CD4-positive, CD25-positive, alpha-beta regulatory T cell (primary cell): Measurements from ENCODE around the gene DTX2. TPM values are rescaled to one million over a fixed set of nuclear protein-coding genes. Genes with fewer than 3 reads are reported as not detected.
"Not testable (repeated sequence)": the region's sequence is repeated elsewhere in the genome, so short reads cannot be mapped to it uniquely, and the experiment has no call there.

Experiments used
- ATAC-seq, 2 donors: fragments of 150-1000 bp; cut with Tn5 transposase; one replicate each; pipeline ENCODE4 v1.10.0; 2021; ENCODE audit warnings: low read depth in 2 of 2, moderate number of reproducible peaks in 2 of 2, moderate library complexity in 1 of 2
- DNase-seq, 3 donors: peaks; one replicate each; pipeline versions ENCODE4 v3.0.0 to v3.0.0-alpha.2; 2012 to 2022; ENCODE audit warnings: mixed read lengths in 1 of 3
- H3K27ac ChIP-seq: one replicate; pipeline ENCODE4 v1.7.0; 2013; ENCODE audit warnings: mild to moderate bottlenecking, low read length; ENCODE audit not compliant: insufficient read depth, poor library complexity, severe bottlenecking
- H3K27me3 ChIP-seq: one replicate; pipeline ENCODE4 v1.7.0; 2013; ENCODE audit warnings: low read length; ENCODE audit not compliant: control insufficient read depth, insufficient read depth
- H3K36me3 ChIP-seq: one replicate; pipeline ENCODE4 v1.7.0; 2013; ENCODE audit warnings: mild to moderate bottlenecking, low read length, moderate library complexity; ENCODE audit not compliant: control insufficient read depth, insufficient read depth
- H3K4me1 ChIP-seq: 2 replicates; pipeline ENCODE4 v1.7.0; 2013; ENCODE audit warnings: mild to moderate bottlenecking, low read length; ENCODE audit not compliant: insufficient read depth, control insufficient read depth, poor library complexity, severe bottlenecking
- H3K4me3 ChIP-seq: one replicate; pipeline ENCODE4 v1.7.0; 2013; ENCODE audit warnings: low read depth, mild to moderate bottlenecking, low read length, moderate library complexity
- H3K9me3 ChIP-seq, 2 experiments: 1 replicate in 1 of 2; 2 replicates in 1 of 2; pipeline ENCODE4 v1.7.0; 2013; ENCODE audit warnings: low read length in 2 of 2, mild to moderate bottlenecking in 1 of 2, moderate library complexity in 1 of 2; ENCODE audit not compliant: control insufficient read depth in 2 of 2
- H3K27ac Mint-ChIP-seq, 3 donors: one replicate each; pipeline ENCODE4 v1.8.0; 2020 to 2022; ENCODE audit warnings: mild to moderate bottlenecking in 3 of 3, mixed read lengths in 3 of 3, moderate library complexity in 2 of 3
- H3K27me3 Mint-ChIP-seq: one replicate; pipeline ENCODE4 v1.8.0; 2022; ENCODE audit warnings: mild to moderate bottlenecking, mixed read lengths
- H3K36me3 Mint-ChIP-seq: one replicate; pipeline ENCODE4 v1.8.0; 2020; ENCODE audit warnings: mixed read lengths
- H3K4me1 Mint-ChIP-seq, 4 donors: one replicate each; pipeline ENCODE4 v1.8.0; 2020 to 2022; ENCODE audit warnings: mixed read lengths in 4 of 4, mild to moderate bottlenecking in 1 of 4
- H3K4me3 Mint-ChIP-seq, 4 donors: one replicate each; pipeline ENCODE4 v1.8.0; 2020 to 2022; ENCODE audit warnings: mild to moderate bottlenecking in 4 of 4, mixed read lengths in 4 of 4, moderate library complexity in 3 of 4
- H3K9me3 Mint-ChIP-seq, 7 donors: one replicate each; pipeline ENCODE4 v1.8.0; 2020 to 2022; ENCODE audit warnings: mixed read lengths in 7 of 7, mild to moderate bottlenecking in 3 of 7, moderate library complexity in 2 of 7
- polyA plus RNA-seq, 4 donors: library from polyadenylated mRNA; unstranded; fragments of 300-500 nt; fragmentation: Illumina TruSeq; gene quantifications; one replicate each; pipeline ENCODE4 v1.2.3, GENCODE V29; 2021
- total RNA-seq: library from RNA; stranded (reverse); gene quantifications from one replicate; pipeline ENCODE4 v1.2.3, GENCODE V29; 2022

DTX2 gene
- total and polyA plus RNA-seq, 5 donors from 2014 or later, result 10.7 to 36.0 (median 15.9) TPM

DNA sequence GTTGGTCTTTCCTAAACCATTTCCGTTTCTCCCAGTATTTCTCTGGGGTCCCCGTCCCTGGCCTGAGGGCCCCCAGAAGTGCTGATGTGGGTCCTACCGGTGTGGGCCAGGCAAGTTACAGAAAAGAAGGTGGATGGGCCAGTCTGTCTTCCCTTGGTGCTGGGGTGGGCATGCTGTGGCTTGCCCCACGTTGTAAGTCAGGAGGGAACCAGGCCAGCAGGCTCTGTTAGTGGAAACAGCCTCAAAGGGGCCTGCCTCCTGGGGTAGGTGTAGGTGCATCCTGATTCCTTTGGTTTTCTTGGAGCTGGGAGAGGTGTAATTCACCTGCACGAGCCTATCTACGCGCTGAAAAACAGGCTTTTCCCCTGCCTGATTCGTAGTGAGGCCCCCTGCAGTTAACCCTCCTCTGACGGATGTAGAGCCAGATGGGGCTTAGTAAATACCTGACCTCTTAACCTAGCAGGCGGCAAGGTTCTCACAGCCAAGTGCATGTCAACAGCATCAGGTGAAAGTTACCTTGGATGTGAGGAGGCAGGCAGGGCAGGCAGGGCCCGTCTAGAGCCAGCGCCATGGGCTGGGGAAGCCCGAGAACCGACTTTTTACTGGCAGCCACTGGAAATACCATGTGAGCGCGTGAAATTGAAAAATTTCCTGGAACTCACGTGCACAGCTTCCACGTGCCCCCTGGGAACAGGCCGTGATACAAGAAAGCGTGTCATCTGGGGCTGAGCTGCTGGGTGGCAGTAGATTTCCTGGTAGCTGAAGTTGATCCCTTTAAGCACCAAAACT is 24.5 kb downstream of the DTX2 start:
- not testable (repeated sequence) for H3K4me1 Mint-ChIP-seq, H3K4me3 Mint-ChIP-seq, H3K36me3 ChIP-seq, H3K27me3 Mint-ChIP-seq, DNase-seq, H3K27me3 ChIP-seq, H3K4me3 ChIP-seq, H3K9me3 Mint-ChIP-seq, H3K9me3 ChIP-seq, H3K4me1 ChIP-seq, H3K36me3 Mint-ChIP-seq
- H3K27ac Mint-ChIP-seq, result peak overlapping the region in 1 of 3 donors; percentile 88
- peak in 1 of 2 donors; percentile 17 for ATAC-seq
- H3K27ac ChIP-seq, result peak overlapping the region; percentile 23

DNA sequence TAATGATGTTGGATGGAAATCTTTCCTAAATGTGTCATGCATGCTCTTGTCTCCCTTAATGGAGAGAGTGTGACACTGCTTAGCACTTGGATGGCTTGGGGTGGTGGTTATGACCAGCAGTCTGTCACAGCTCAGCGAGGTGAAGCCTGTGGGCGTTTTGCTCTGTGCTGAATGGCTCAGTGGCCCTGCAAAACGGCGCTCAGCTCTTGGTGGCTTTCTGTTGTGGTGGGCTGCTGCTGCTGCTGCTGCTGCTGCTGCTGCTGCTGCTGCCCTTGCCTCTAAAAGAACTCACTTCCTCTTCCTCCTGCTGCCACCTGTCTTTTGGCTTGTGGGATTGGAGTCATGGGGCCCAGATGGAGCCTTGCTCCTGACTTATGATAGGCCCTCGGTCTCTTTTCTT is 25.1 kb downstream of the DTX2 start:
- ATAC-seq (peak; percentile 91 to 95), DNase-seq (peak in 1 of 3 donors; percentile 32)
- not testable (repeated sequence) for H3K9me3 ChIP-seq, H3K36me3 Mint-ChIP-seq, H3K9me3 Mint-ChIP-seq, H3K27me3 ChIP-seq, H3K4me1 Mint-ChIP-seq, H3K27me3 Mint-ChIP-seq, H3K4me1 ChIP-seq, H3K36me3 ChIP-seq, H3K27ac ChIP-seq, H3K4me3 ChIP-seq
- peak overlapping the region in 2 of 4 donors; percentile 75 to 81 for H3K4me3 Mint-ChIP-seq
- H3K27ac Mint-ChIP-seq, result peak overlapping the region; percentile 88 to 95 (median 93)

DNA sequence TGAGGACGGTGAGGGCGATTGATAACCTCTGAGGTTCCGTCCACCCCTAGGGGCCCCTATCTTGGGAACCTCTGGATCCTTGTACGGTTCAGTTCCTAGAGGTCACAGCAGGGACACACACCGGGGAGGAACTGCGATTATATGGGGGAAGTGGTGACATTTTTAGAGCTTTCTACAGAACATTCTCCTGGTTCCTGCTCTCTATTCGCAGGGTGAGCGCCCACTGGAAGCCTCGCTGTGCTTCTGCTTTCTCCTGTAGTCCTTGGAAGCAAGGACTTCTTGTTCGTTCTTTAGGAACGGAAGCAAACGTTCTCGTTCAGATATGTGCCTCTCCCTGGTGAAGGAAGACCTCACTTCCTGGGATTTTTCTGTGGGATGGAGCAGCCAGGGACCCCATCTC is 26.5 kb downstream of the DTX2 start:
- H3K27me3 ChIP-seq, H3K27ac ChIP-seq, H3K27me3 Mint-ChIP-seq, H3K27ac Mint-ChIP-seq, H3K36me3 Mint-ChIP-seq, H3K4me3 Mint-ChIP-seq, H3K4me1 ChIP-seq, H3K36me3 ChIP-seq, H3K9me3 ChIP-seq, DNase-seq, H3K4me3 ChIP-seq, H3K4me1 Mint-ChIP-seq, H3K9me3 Mint-ChIP-seq, ATAC-seq: not testable (repeated sequence)

DNA sequence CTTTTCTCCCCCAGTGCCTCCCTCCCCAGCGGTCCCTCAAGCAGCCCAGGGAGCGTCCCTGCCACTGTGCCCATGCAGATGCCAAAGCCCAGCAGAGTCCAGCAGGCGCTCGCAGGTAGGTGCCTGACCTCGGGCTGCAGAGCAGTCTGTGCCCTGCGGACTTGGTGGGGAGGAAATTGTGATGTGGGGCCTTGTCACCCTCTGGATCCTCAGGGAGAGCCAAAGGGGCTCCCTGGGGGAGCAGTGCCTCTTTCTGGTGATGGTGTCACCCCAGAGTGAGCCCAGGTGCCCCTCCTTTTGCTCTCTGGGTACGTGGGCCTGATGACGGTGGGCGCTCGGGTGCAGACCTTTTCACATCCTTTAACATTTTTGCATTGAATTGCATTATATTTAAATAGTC is 30.6 kb downstream of the DTX2 start:
- not testable (repeated sequence) for H3K27me3 ChIP-seq

DNA sequence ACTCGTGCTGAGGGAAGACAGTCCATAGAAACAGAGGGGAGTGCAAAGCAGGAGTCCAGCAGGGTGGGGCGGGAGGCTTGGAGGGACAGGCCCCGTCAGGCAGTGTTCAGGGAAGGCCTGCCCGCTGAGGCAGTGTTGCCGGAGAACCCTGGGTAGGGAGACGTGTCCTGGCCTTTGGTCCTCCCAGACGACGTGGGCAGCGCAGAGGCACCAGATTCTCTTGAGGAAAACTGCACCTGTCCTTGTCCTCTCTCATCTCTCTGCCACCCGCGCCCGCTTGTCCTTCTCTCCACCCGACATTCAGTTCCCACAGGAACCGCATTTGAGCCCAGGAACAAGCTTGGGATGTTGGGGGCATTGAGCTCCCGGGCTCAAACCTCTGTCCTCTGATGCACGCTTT is 34.2 kb downstream of the DTX2 start:
- DNase-seq, H3K27me3 ChIP-seq, H3K27ac ChIP-seq, H3K4me3 ChIP-seq, H3K36me3 Mint-ChIP-seq, H3K4me1 Mint-ChIP-seq, ATAC-seq, H3K4me3 Mint-ChIP-seq, H3K36me3 ChIP-seq, H3K4me1 ChIP-seq, H3K9me3 Mint-ChIP-seq, H3K27me3 Mint-ChIP-seq, H3K9me3 ChIP-seq, H3K27ac Mint-ChIP-seq: not testable (repeated sequence)

More for the DNA sequence above, 30.6 kb downstream of the DTX2 start:
- H3K9me3 ChIP-seq, H3K9me3 Mint-ChIP-seq, H3K27ac ChIP-seq, H3K27ac Mint-ChIP-seq, DNase-seq, H3K4me3 ChIP-seq, H3K36me3 ChIP-seq, ATAC-seq, H3K4me3 Mint-ChIP-seq, H3K4me1 Mint-ChIP-seq, H3K4me1 ChIP-seq, H3K36me3 Mint-ChIP-seq, H3K27me3 Mint-ChIP-seq: not testable (repeated sequence)

DNA sequence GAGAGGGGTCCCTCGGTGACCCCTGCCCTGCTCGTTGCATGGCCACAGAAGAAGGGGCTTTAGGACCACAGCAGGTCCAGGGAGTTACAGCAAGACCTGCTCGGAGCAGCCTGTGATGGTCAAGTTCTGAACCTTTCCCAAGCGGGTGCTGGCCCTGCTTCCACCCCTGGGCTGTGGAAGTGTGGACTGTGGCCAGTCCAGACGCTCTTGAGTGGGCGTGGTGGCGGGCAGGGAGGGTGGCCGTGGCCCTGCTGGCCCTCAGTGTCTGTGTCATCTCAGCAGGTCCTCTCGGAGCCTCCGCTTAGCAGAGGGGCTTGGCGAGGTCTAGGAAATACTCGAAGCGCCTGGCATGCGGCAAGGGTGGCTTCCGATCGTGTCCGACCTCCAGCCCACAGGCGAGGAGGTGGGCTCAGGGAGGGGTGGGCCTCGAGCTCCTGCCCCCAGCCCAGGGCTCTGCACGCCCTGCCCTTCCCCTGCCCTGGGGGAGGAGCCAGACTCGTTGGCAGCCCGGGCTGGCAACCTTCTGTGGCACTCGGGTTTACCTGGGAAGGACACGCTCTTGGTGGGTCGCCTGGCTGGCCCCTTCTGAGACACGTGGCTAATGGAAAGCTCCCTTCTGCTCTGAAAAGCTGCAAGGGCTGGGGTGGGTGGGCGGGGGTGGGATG is 36.5 kb downstream of the DTX2 start:
- not testable (repeated sequence) for H3K9me3 Mint-ChIP-seq, ATAC-seq, H3K27ac Mint-ChIP-seq, H3K4me1 Mint-ChIP-seq, H3K4me3 Mint-ChIP-seq, H3K36me3 ChIP-seq, DNase-seq, H3K36me3 Mint-ChIP-seq, H3K4me3 ChIP-seq, H3K27ac ChIP-seq, H3K27me3 ChIP-seq, H3K9me3 ChIP-seq, H3K4me1 ChIP-seq, H3K27me3 Mint-ChIP-seq

DNA sequence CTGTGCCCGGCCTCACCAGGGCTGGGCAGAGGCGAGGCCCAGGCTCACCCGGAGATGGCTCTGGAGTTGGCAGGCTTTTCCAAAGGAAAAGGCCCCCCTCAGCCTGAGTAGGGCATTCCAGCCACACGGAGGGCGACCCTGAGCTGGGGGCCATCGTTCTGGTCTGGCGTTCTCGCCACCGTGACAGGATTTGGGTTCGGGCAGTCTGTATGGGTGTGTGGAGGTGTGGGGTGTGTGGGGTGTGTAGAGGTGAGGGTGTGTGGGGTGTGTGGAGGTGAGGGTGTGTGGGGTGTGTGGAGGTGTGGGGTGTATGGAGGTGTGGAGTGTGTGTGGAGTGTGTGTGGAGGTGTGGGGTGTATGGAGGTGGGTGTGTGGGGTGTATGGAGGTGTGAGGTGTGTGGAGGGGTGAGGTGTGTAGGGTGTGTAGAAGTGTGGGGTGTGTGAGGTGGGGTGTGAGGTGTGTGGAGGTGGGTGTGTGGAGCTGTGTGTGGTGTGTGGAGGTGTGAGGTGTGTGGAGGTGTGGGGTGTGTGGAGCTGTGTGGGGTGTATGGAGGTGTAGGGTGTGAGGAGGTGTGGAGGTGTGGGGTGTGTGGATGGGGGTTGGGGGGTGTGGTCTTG is 37.2 kb downstream of the DTX2 start:
- H3K27me3 Mint-ChIP-seq, H3K9me3 Mint-ChIP-seq, H3K4me3 ChIP-seq, H3K9me3 ChIP-seq, H3K4me1 ChIP-seq, H3K27ac Mint-ChIP-seq, DNase-seq, H3K27ac ChIP-seq, H3K36me3 ChIP-seq, H3K4me1 Mint-ChIP-seq, H3K4me3 Mint-ChIP-seq, ATAC-seq, H3K36me3 Mint-ChIP-seq, H3K27me3 ChIP-seq: not testable (repeated sequence)
